GM12878 (cell line): Measurements from ENCODE around the gene TNFSF12. TPM values are rescaled to one million over a fixed set of nuclear protein-coding genes. Genes with fewer than 3 reads are reported as not detected.

ENCODE experiments used
- ATAC-seq: fragments of 200-7000 bp; cut with Tn5 transposase; 3 replicates; pipeline ENCODE4 v1.9.1; 2020; ENCODE audit warnings: mild to moderate bottlenecking, moderate library complexity
- BruUV-seq: library from RNA; stranded (reverse); fragments of 400-500 nt; replicated peaks from 2 replicates; lab custom pipeline; 2021; lab: Mats Ljungman, UMichigan
- CTCF ChIA-PET: fragments of 300-600 bp; sonication (Branson Sonifier 250); formaldehyde crosslinking; extraction: SDS; loops from one replicate; lab custom pipeline; 2021; ENCODE audit warnings: inconsistent platforms; lab: Yijun Ruan, JAX
- POLR2A ChIA-PET: fragments of 350-600 bp; formaldehyde crosslinking; extraction: SDS; loops from one replicate; lab custom pipeline; 2021; ENCODE audit warnings: inconsistent platforms; lab: Charles Lee
- RAD21 ChIA-PET: fragments of 300-600 bp; sonication (Branson Sonifier 250); formaldehyde crosslinking; loops from one replicate; lab custom pipeline; 2023; ENCODE audit warnings: antibody characterized with exemption; ENCODE audit not compliant: unreplicated experiment; lab: Charles Lee
- SMC1A ChIA-PET: fragments of 300-600 bp; sonication (Branson Sonifier 250); formaldehyde crosslinking; loops from one replicate; lab custom pipeline; 2023; ENCODE audit not compliant: unreplicated experiment, uncharacterized antibody; lab: Charles Lee
- DNase-seq: peaks from one replicate; pipeline ENCODE4 v3.0.0-alpha.2; 2011; ENCODE audit warnings: low read depth, low spot score
- FAIRE-seq: peaks from 3 replicates; lab custom pipeline; 2011; peaks lifted over from hg19 to GRCh38; lab: Jason Lieb, UNC
- H2AFZ ChIP-seq: 2 replicates; pipeline ENCODE4 v1.6.0; 2011; ENCODE audit warnings: low read depth, low read length, control low read depth; ENCODE audit not compliant: control insufficient read depth
- H3K27ac ChIP-seq: 2 replicates; pipeline ENCODE4 v1.5.1; 2011; ENCODE audit warnings: control low read depth; ENCODE audit not compliant: control insufficient read depth, insufficient read depth
- H3K27me3 ChIP-seq, 2 experiments: replicated peaks in 1 of 2; 2 replicates each; pipeline versions ENCODE4 v1.6.0 to v1.6.1; 2011; ENCODE audit warnings: low read length in 1 of 2; ENCODE audit not compliant: control insufficient read depth in 2 of 2, insufficient read depth in 2 of 2
- H3K36me3 ChIP-seq, 2 experiments: 2 replicates each; pipeline ENCODE4 v1.5.1; 2011; ENCODE audit warnings: low read length in 1 of 2; ENCODE audit not compliant: control insufficient read depth in 2 of 2, insufficient read depth in 2 of 2
- H3K4me1 ChIP-seq: 2 replicates; pipeline ENCODE4 v1.6.1; 2011; ENCODE audit warnings: mild to moderate bottlenecking, low read length, moderate library complexity, mixed read lengths; ENCODE audit not compliant: control insufficient read depth, insufficient read depth
- H3K4me2 ChIP-seq: 2 replicates; pipeline ENCODE4 v1.6.0; 2011; ENCODE audit warnings: control low read depth; ENCODE audit not compliant: control insufficient read depth, insufficient read depth
- H3K4me3 ChIP-seq: fragments of 200-600 bp; sonication (generic); 2 replicates; pipeline ENCODE4 v1.5.1; 2016
- H3K79me2 ChIP-seq: 2 replicates; pipeline ENCODE4 v1.6.0; 2011; ENCODE audit warnings: low read length; ENCODE audit not compliant: control insufficient read depth, insufficient read depth
- H3K9ac ChIP-seq: 2 replicates; pipeline ENCODE4 v1.8.0; 2011; ENCODE audit warnings: low read length, control low read depth, mixed read lengths; ENCODE audit not compliant: control insufficient read depth, insufficient read depth
- H3K9me3 ChIP-seq: replicated peaks from 3 replicates; pipeline ENCODE4 v1.5.1; 2011; ENCODE audit warnings: mild to moderate bottlenecking, low read length; ENCODE audit not compliant: control insufficient read depth, insufficient read depth
- H4K20me1 ChIP-seq: 2 replicates; pipeline ENCODE4 v1.6.0; 2011; ENCODE audit not compliant: control insufficient read depth, insufficient read depth
- FOXM1 ChIP-seq: IDR thresholded peaks from 2 replicates; pipeline ENCODE4 v1.6.1; 2012; ENCODE audit warnings: low read depth, mild to moderate bottlenecking, inconsistent platforms, low read length, moderate library complexity
- HCFC1 ChIP-seq: fragments of 150-350 bp; IDR thresholded peaks from 2 replicates; pipeline ENCODE4 v1.6.1; 2014; ENCODE audit warnings: low read length
- JUND ChIP-seq: IDR thresholded peaks from 2 replicates; pipeline ENCODE4 v1.6.1; 2012; ENCODE audit warnings: low read depth, mild to moderate bottlenecking, low read length, improper control_type of control experiment, moderate library complexity
- MEF2B ChIP-seq: fragments of 450-650 bp; IDR thresholded peaks from 2 replicates; pipeline ENCODE4 v1.6.1; 2018; ENCODE audit warnings: mild to moderate bottlenecking, moderate library complexity; ENCODE audit not compliant: partially characterized antibody, poor library complexity, severe bottlenecking
- POLR2AphosphoS2 ChIP-seq: IDR thresholded peaks from 2 replicates; pipeline ENCODE4 v1.6.1; 2011; ENCODE audit warnings: low read depth, mild to moderate bottlenecking, low read length, improper control_type of control experiment, moderate library complexity
- RCOR1 ChIP-seq: conservative IDR thresholded peaks from 2 replicates; pipeline ENCODE4 v1.6.1; 2012; ENCODE audit warnings: low read depth, low read length, improper control_type of control experiment
- SREBF1 ChIP-seq: IDR thresholded peaks from 2 replicates; pipeline ENCODE4 v1.6.1; 2012; ENCODE audit warnings: mild to moderate bottlenecking, low read length
- ZNF384 ChIP-seq: IDR thresholded peaks from 2 replicates; pipeline ENCODE4 v1.6.1; 2012; ENCODE audit warnings: low read depth, mild to moderate bottlenecking, low read length, improper control_type of control experiment, borderline replicate concordance
- WGBS: methylation state at CpG from one replicate; pipeline ENCODE4 v1.1.6; 2016; ENCODE audit warnings: low lambda C conversion rate; ENCODE audit not compliant: insufficient replicate concordance, insufficient coverage; ENCODE audit errors: missing lambda C conversion rate; 5-methylcytosine and 5-hydroxymethylcytosine counted together
- in situ Hi-C: fragments of 300-500 bp; cut with MboI; formaldehyde crosslinking; loops from 9 replicates; pipeline ENCODE4 v1.14.3; 2018; ENCODE audit warnings: mixed read lengths
- intact Hi-C: fragments of 100-400 bp; cut with micrococcal nuclease; formaldehyde crosslinking; loops from one replicate; pipeline ENCODE4 v1.14.2; 2022; ENCODE audit not compliant: unreplicated experiment
- polyA plus RNA-seq, 11 experiments: library from polyadenylated mRNA; depleted of rRNA in 4 of 11; unstranded in 6 of 11; stranded (reverse) in 5 of 11; fragments of >200 nt; fragmentation: Nextera tagmentation in 4 of 11; fragmentation: Illumina TruSeq in 1 of 11; extraction: Ambion mirVana in 4 of 11; extraction: Trizol in 1 of 11; gene quantifications; 1 replicate in 1 of 11; 2 replicates in 10 of 11; pipeline versions ENCODE4 v1.2.1 to v1.2.3, GENCODE V29; 2011 to 2016; ENCODE audit warnings: inconsistent platforms in 2 of 11, missing spikeins in 2 of 11, low read depth in 1 of 11
- total RNA-seq, 4 experiments: library from RNA; depleted of rRNA in 3 of 4; stranded (reverse); fragments of >200 nt in 3 of 4; fragmentation: Illumina TruSeq in 1 of 4; extraction: Trizol in 1 of 4; gene quantifications; 2 replicates each; pipeline versions ENCODE4 v1.2.1 to v1.2.3, GENCODE V29; 2013 to 2021
- TF ChIP-seq, protein P1 (sequence below): fragments of 450-650 bp; IDR thresholded peaks from 2 replicates; pipeline ENCODE4 v1.6.1; 2016; ENCODE audit warnings: mild to moderate bottlenecking, moderate library complexity, borderline replicate concordance
- TF ChIP-seq, protein P2 (sequence below): IDR thresholded peaks from 2 replicates; pipeline ENCODE4 v1.6.1; 2011; ENCODE audit warnings: borderline replicate concordance, low read depth, mild to moderate bottlenecking, moderate library complexity, mixed read lengths, low read length; ENCODE audit not compliant: insufficient read depth; ENCODE audit errors: extremely low read length
- TF ChIP-seq, protein P3 (sequence below): IDR thresholded peaks from 2 replicates; pipeline ENCODE4 v1.6.1; 2011; ENCODE audit warnings: low read depth, low read length, improper control_type of control experiment, borderline replicate concordance
- TF ChIP-seq, protein P4 (sequence below): IDR thresholded peaks from 2 replicates; pipeline ENCODE4 v1.6.1; 2012; ENCODE audit warnings: mild to moderate bottlenecking, low read depth, low read length

Gene TNFSF12
- total and polyA plus RNA-seq, 10 of the 15 experiments (the other 5 are each of a cell fraction or from before 2014, with no cell fraction given): 0.32 to 7.0 (median 2.6) TPM

DNA sequence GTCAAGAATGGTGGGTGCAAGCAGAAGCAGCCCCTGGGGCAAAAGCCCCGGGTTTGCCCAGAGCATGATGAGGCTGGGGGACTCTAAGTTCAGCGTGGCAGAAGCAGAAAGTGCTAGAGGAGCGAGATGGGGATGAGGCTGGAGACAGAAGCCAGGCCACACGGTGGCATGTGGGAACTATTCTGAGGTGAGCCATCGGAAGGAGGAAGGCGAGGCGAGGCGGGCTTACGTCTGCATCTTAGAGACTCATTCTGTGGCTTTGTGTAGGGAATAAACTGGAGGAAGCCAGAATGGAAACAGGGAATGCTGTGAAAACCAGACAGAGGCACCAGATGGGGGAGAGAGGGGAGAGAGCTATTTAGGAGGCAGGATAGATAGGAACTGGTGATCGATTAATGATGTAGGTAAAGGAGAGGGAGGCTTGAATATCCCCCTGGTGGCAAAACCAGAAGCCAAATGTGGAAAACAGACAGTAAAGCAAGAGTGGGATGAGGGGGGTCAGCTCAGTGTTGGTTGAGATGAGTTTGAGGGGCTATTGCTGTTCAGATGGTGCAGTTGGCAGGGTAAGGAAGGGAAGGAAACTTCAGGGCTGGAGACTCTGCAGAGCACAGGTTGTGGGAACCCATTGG, 6.6 kb downstream of the TNFSF12 start:
- 58% methylated on average over 10 of the region's 10 CpGs for WGBS
- H3K4me1 ChIP-seq: peaks cover 47% of the 10 kb centered on the region
- no peaks in the 10 kb centered on the region; the same call in none of the 2 replicates for H3K79me2 ChIP-seq
- H3K9me3 ChIP-seq: no peaks in the 10 kb centered on the region
- no peak overlapping the region for H3K9ac ChIP-seq
- SMC1A ChIA-PET: interaction anchor here (0.6 kb wide), 1 partner anchor 28 kb away, joined by 4 read pairs; no protein-coding TSS in a partner anchor
- BruUV-seq: no TSS peak
- no peaks in the 10 kb centered on the region for H3K27me3 ChIP-seq
- intact Hi-C loops (no loop called here), in situ Hi-C loops (loop anchor here (25.0 kb wide), 1 partner anchor 518 kb away; the partner anchor contains the start of genes SLC16A11 and SLC16A13)
- H2AFZ ChIP-seq: no peak overlapping the region
- CTCF ChIA-PET: interaction anchor here (0.8 to 4.2 kb wide), 3 partner anchors 40 to 200 kb away, joined by 3 to 17 read pairs (median 4); partner anchors contain the start of gene TMEM95
- POLR2A ChIA-PET: interaction anchor here (0.7 to 1.0 kb wide), 2 partner anchors 24 to 35 kb away, joined by 3 to 7 read pairs; no protein-coding TSS in a partner anchor
- H3K27ac ChIP-seq: no peak overlapping the region
- no peaks in the 10 kb centered on the region for H3K36me3 ChIP-seq
- H4K20me1 ChIP-seq: no peaks in the 10 kb centered on the region
- no peak overlapping the region for H3K4me2 ChIP-seq
- no peak overlapping the region for H3K4me3 ChIP-seq
- DNase-seq (no peak), ATAC-seq (no peak), FAIRE-seq (no peak)
- RAD21 ChIA-PET: no interaction called here
- TF ChIP-seq FOXM1 (no peak), JUND (no peak), SREBF1 (no peak), ZNF384 (no peak), RCOR1 (no peak), MEF2B (no peak), HCFC1 (no peak), POLR2AphosphoS2 (no peak)
- TF ChIP-seq, protein P1, sequence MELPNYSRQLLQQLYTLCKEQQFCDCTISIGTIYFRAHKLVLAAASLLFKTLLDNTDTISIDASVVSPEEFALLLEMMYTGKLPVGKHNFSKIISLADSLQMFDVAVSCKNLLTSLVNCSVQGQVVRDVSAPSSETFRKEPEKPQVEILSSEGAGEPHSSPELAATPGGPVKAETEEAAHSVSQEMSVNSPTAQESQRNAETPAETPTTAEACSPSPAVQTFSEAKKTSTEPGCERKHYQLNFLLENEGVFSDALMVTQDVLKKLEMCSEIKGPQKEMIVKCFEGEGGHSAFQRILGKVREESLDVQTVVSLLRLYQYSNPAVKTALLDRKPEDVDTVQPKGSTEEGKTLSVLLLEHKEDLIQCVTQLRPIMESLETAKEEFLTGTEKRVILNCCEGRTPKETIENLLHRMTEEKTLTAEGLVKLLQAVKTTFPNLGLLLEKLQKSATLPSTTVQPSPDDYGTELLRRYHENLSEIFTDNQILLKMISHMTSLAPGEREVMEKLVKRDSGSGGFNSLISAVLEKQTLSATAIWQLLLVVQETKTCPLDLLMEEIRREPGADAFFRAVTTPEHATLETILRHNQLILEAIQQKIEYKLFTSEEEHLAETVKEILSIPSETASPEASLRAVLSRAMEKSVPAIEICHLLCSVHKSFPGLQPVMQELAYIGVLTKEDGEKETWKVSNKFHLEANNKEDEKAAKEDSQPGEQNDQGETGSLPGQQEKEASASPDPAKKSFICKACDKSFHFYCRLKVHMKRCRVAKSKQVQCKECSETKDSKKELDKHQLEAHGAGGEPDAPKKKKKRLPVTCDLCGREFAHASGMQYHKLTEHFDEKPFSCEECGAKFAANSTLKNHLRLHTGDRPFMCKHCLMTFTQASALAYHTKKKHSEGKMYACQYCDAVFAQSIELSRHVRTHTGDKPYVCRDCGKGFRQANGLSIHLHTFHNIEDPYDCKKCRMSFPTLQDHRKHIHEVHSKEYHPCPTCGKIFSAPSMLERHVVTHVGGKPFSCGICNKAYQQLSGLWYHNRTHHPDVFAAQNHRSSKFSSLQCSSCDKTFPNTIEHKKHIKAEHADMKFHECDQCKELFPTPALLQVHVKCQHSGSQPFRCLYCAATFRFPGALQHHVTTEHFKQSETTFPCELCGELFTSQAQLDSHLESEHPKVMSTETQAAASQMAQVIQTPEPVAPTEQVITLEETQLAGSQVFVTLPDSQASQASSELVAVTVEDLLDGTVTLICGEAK: no peak
- TF ChIP-seq, protein P2, sequence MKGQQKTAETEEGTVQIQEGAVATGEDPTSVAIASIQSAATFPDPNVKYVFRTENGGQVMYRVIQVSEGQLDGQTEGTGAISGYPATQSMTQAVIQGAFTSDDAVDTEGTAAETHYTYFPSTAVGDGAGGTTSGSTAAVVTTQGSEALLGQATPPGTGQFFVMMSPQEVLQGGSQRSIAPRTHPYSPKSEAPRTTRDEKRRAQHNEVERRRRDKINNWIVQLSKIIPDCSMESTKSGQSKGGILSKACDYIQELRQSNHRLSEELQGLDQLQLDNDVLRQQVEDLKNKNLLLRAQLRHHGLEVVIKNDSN: no peak
- TF ChIP-seq, protein P3, sequence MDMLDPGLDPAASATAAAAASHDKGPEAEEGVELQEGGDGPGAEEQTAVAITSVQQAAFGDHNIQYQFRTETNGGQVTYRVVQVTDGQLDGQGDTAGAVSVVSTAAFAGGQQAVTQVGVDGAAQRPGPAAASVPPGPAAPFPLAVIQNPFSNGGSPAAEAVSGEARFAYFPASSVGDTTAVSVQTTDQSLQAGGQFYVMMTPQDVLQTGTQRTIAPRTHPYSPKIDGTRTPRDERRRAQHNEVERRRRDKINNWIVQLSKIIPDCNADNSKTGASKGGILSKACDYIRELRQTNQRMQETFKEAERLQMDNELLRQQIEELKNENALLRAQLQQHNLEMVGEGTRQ: no peak
- TF ChIP-seq, protein P4, sequence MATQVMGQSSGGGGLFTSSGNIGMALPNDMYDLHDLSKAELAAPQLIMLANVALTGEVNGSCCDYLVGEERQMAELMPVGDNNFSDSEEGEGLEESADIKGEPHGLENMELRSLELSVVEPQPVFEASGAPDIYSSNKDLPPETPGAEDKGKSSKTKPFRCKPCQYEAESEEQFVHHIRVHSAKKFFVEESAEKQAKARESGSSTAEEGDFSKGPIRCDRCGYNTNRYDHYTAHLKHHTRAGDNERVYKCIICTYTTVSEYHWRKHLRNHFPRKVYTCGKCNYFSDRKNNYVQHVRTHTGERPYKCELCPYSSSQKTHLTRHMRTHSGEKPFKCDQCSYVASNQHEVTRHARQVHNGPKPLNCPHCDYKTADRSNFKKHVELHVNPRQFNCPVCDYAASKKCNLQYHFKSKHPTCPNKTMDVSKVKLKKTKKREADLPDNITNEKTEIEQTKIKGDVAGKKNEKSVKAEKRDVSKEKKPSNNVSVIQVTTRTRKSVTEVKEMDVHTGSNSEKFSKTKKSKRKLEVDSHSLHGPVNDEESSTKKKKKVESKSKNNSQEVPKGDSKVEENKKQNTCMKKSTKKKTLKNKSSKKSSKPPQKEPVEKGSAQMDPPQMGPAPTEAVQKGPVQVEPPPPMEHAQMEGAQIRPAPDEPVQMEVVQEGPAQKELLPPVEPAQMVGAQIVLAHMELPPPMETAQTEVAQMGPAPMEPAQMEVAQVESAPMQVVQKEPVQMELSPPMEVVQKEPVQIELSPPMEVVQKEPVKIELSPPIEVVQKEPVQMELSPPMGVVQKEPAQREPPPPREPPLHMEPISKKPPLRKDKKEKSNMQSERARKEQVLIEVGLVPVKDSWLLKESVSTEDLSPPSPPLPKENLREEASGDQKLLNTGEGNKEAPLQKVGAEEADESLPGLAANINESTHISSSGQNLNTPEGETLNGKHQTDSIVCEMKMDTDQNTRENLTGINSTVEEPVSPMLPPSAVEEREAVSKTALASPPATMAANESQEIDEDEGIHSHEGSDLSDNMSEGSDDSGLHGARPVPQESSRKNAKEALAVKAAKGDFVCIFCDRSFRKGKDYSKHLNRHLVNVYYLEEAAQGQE: no peak
